Transverse colon (tissue), 4 donors: ENCODE measurements around the gene CPOX. TPM values are rescaled to one million over a fixed set of nuclear protein-coding genes. Genes with fewer than 3 reads are reported as not detected.

Source experiments
- DNase-seq: peaks from one replicate; pipeline ENCODE4 v3.0.0-alpha.2; 2019
- H3K27ac ChIP-seq, 4 donors: fragments of 200-600 bp; sonication (generic); 2 replicates each; pipeline ENCODE4 v1.5.1; 2016 to 2018; ENCODE audit warnings: inconsistent platforms in 4 of 4
- H3K27me3 ChIP-seq: fragments of 200-600 bp; sonication (generic); 2 replicates; pipeline ENCODE4 v1.5.1; 2017; ENCODE audit warnings: inconsistent platforms
- H3K36me3 ChIP-seq, 4 donors: fragments of 200-600 bp; sonication (generic); 2 replicates each; pipeline ENCODE4 v1.5.1; 2017 to 2019; ENCODE audit warnings: inconsistent platforms in 4 of 4
- H3K4me1 ChIP-seq, 4 donors: fragments of 200-600 bp; sonication (generic); 2 replicates each; pipeline ENCODE4 v1.5.1; 2017 to 2020; ENCODE audit warnings: inconsistent platforms in 4 of 4
- H3K4me3 ChIP-seq, 4 donors: fragments of 200-600 bp; sonication (generic); 1 replicate in 1 of 4; 2 replicates in 3 of 4; pipeline versions ENCODE4 v1.5.1 to v1.6.1; 2017 to 2019; ENCODE audit warnings: inconsistent platforms in 4 of 4
- H3K9me3 ChIP-seq, 2 donors: fragments of 200-600 bp; sonication (generic); 2 replicates each; pipeline ENCODE4 v1.5.1; 2017 to 2019; ENCODE audit warnings: inconsistent platforms in 2 of 2
- CTCF ChIP-seq, 5 experiments: fragments of 200-600 bp in 3 of 5; fragments of 450-650 bp in 2 of 5; sonication (generic) in 3 of 5; IDR thresholded peaks; 1 replicate in 2 of 5; 2 replicates in 3 of 5; pipeline ENCODE4 v1.5.1; 2016 to 2017; ENCODE audit warnings: antibody characterized with exemption in 5 of 5, inconsistent platforms in 3 of 5, mild to moderate bottlenecking in 2 of 5, moderate library complexity in 1 of 5
- EP300 ChIP-seq: sonication (generic); formaldehyde crosslinking; IDR thresholded peaks from one replicate; pipeline ENCODE4 v1.6.1; 2017; ENCODE audit warnings: antibody characterized with exemption, low read depth
- POLR2A ChIP-seq: fragments of 450-650 bp; IDR thresholded peaks from one replicate; pipeline ENCODE4 v1.6.1; 2016; ENCODE audit warnings: antibody characterized with exemption, mild to moderate bottlenecking, moderate library complexity
- POLR2AphosphoS5 ChIP-seq, 3 donors: sonication (generic); formaldehyde crosslinking; IDR thresholded peaks; one replicate each; pipeline ENCODE4 v1.6.1; 2016; ENCODE audit warnings: antibody characterized with exemption in 3 of 3
- WGBS, 2 donors: methylation state at CpG; one replicate each; pipeline ENCODE4 v1.1.5; 2018; ENCODE audit warnings: low coverage in 1 of 2; 5-methylcytosine and 5-hydroxymethylcytosine counted together
- in situ Hi-C, 4 donors: fragments of 200-750 bp; cut with MboI; loops; one replicate each; pipeline versions ENCODE4 v1.15.0 to v1.15.1; 2017; ENCODE audit warnings: low sequenced_read_pairs in 3 of 4, low pct_ligation_motif_present in 1 of 4, low pct_unique_long_range_greater_than_20kb in 1 of 4
- intact Hi-C: fragments of 100-400 bp; cut with DNase I; formaldehyde crosslinking; loops from one replicate; pipeline ENCODE4 v1.15.1; 2023; ENCODE audit warnings: low total_unique reads
- total RNA-seq, 4 donors: library from RNA; depleted of rRNA; stranded (reverse); fragments of >200 nt; gene quantifications; one replicate each; pipeline ENCODE4 v1.1.0, GENCODE V29; 2016

Gene CPOX
- total RNA-seq, 4 donors from 2014 or later = 17.9 to 30.7 (median 26.3) TPM

GRCh38 chr3:98587654-98588053, 5.8 kb downstream of the CPOX start:
- in situ Hi-C loops = loop anchor here in 2 of 4 donors (10.0 to 25.0 kb wide), 3 partner anchors 73 to 550 kb away; partner anchors contain the start of gene GABRR3 (in 1 of the 2)
- Histone ChIP-seq H3K9me3 (no peaks in the 10 kb centered on the region), H3K36me3 (peaks cover 0 to 11% (median 0%) of the 10 kb centered on the region in 4 donors), H3K4me1 (peaks cover 7 to 24% (median 12%) of the 10 kb centered on the region in 4 donors), H3K27me3 (no peaks in the 10 kb centered on the region), H3K4me3 (no peak overlapping the region), H3K27ac (no peak overlapping the region)
- DNase-seq = no peak
- 43 to 74% methylated on average over 1 to 2 of the region's 2 CpGs for WGBS, 2 donors
- intact Hi-C loops = no loop called here
- no peak for TF ChIP-seq POLR2A
- no peak for TF ChIP-seq EP300
- no peak for TF ChIP-seq CTCF (IDR thresholded peaks at IDR 0.05)
- TF ChIP-seq POLR2AphosphoS5 (IDR thresholded peaks at IDR 0.05) = no peak

- 75 to 94% methylated on average over 2 of the region's 2 CpGs for WGBS, 2 donors
- peaks cover 0 to 25% (median 2%) of the 10 kb centered on the region in 4 donors for H3K36me3 ChIP-seq
- H3K27me3 ChIP-seq = no peaks in the 10 kb centered on the region
- DNase-seq = no peak
- intact Hi-C loops (no loop called here), in situ Hi-C loops (loop anchor here in 2 of 4 donors (10.0 to 25.0 kb wide), 3 partner anchors 70 to 547 kb away; partner anchors contain the start of gene GABRR3 (in 1 of the 2))
- H3K9me3 ChIP-seq = no peaks in the 10 kb centered on the region
- H3K4me1 ChIP-seq = peaks cover 0 to 7% (median 0%) of the 10 kb centered on the region in 4 donors
- no peak overlapping the region for H3K4me3 ChIP-seq
- TF ChIP-seq EP300 (no peak), POLR2A (no peak), POLR2AphosphoS5 (IDR thresholded peaks at IDR 0.05) (no peak), CTCF (IDR thresholded peaks at IDR 0.05) (no peak)
- no peak overlapping the region for H3K27ac ChIP-seq
Measured at GRCh38 chr3:98584547-98584946, 8.9 kb downstream of the CPOX start.

GRCh38 chr3:98583766-98584165, 9.6 kb downstream of the CPOX start:
- in situ Hi-C loops = loop anchor here in 2 of 4 donors (10.0 to 25.0 kb wide), 3 partner anchors 69 to 546 kb away; partner anchors contain the start of gene GABRR3 (in 1 of the 2)
- Histone ChIP-seq H3K9me3 (no peaks in the 10 kb centered on the region), H3K27me3 (no peaks in the 10 kb centered on the region), H3K4me1 (no peaks in the 10 kb centered on the region), H3K27ac (no peak overlapping the region), H3K4me3 (no peak overlapping the region), H3K36me3 (peaks cover 0 to 26% (median 2%) of the 10 kb centered on the region in 4 donors)
- intact Hi-C loops = no loop called here
- WGBS, 2 donors = 90 to 92% methylated on average over 4 of the region's 4 CpGs
- TF ChIP-seq POLR2A (no peak), POLR2AphosphoS5 (IDR thresholded peaks at IDR 0.05) (no peak), EP300 (no peak), CTCF (IDR thresholded peaks at IDR 0.05) (no peak)
- no peak for DNase-seq

GRCh38 chr3:98582042-98582441, 11.4 kb downstream of the CPOX start:
- no peak for DNase-seq
- no peak for TF ChIP-seq EP300
- no peak for TF ChIP-seq CTCF (IDR thresholded peaks at IDR 0.05)
- TF ChIP-seq POLR2A = no peak
- no peak for TF ChIP-seq POLR2AphosphoS5 (IDR thresholded peaks at IDR 0.05)
- in situ Hi-C loops = loop anchor here in 2 of 4 donors (10.0 to 25.0 kb wide), 3 partner anchors 67 to 545 kb away; partner anchors contain the start of gene GABRR3 (in 1 of the 2)
- H3K9me3 ChIP-seq = no peaks in the 10 kb centered on the region
- H3K27me3 ChIP-seq = no peaks in the 10 kb centered on the region
- peaks cover 0 to 26% (median 2%) of the 10 kb centered on the region in 4 donors for H3K36me3 ChIP-seq
- WGBS, 2 donors = 95 to 100% methylated on average over 1 of the region's 1 CpG
- no peak overlapping the region for H3K27ac ChIP-seq
- H3K4me3 ChIP-seq = no peak overlapping the region
- H3K4me1 ChIP-seq = no peaks in the 10 kb centered on the region
- intact Hi-C loops = no loop called here
